HEK293T (cell line): Measurements from ENCODE around the gene QSOX1.

ENCODE experiments used
- BHLHE40 ChIP-seq: fragments of 450-650 bp; IDR thresholded peaks from 2 replicates; pipeline ENCODE4 v1.6.1; 2016; ENCODE audit warnings: mild to moderate bottlenecking, moderate library complexity, borderline replicate concordance
- FOXA1 ChIP-seq: fragments of 450-650 bp; IDR thresholded peaks from 2 replicates; pipeline ENCODE4 v1.6.1; 2016; ENCODE audit warnings: mild to moderate bottlenecking
- FOXK2 ChIP-seq: fragments of 450-650 bp; IDR thresholded peaks from 2 replicates; pipeline ENCODE4 v1.6.1; 2016; ENCODE audit warnings: mild to moderate bottlenecking
- HDGF ChIP-seq: fragments of 450-650 bp; IDR thresholded peaks from 2 replicates; pipeline ENCODE4 v1.6.1; 2017; ENCODE audit warnings: antibody characterized with exemption, borderline replicate concordance
- L3MBTL2 ChIP-seq: fragments of 450-650 bp; conservative IDR thresholded peaks from 2 replicates; pipeline ENCODE4 v1.6.1; 2016; ENCODE audit warnings: mild to moderate bottlenecking
- LEF1 ChIP-seq: fragments of 450-650 bp; IDR thresholded peaks from 2 replicates; pipeline ENCODE4 v1.6.1; 2017; ENCODE audit warnings: mild to moderate bottlenecking, borderline replicate concordance
- NFRKB ChIP-seq: fragments of 450-650 bp; IDR thresholded peaks from 2 replicates; pipeline ENCODE4 v1.6.1; 2016; ENCODE audit warnings: mild to moderate bottlenecking, moderate library complexity
- PKNOX1 ChIP-seq: fragments of 450-650 bp; IDR thresholded peaks from 2 replicates; pipeline ENCODE4 v1.6.1; 2016
- SP1 ChIP-seq: fragments of 450-650 bp; IDR thresholded peaks from 2 replicates; pipeline ENCODE4 v1.6.1; 2017

- no peak for TF ChIP-seq SP1
- no peak for TF ChIP-seq L3MBTL2
- no peak for TF ChIP-seq FOXK2
- no peak for TF ChIP-seq FOXA1
- TF ChIP-seq LEF1 = no peak
- TF ChIP-seq BHLHE40 = no peak
- no peak for TF ChIP-seq NFRKB
- TF ChIP-seq PKNOX1 = no peak
- no peak for TF ChIP-seq HDGF
Observed at GRCh38 chr1:180246579-180246978, 91.9 kb downstream of the QSOX1 start.
